Measurements from ENCODE around the gene GRM1.

The GRM1 gene

DNA sequence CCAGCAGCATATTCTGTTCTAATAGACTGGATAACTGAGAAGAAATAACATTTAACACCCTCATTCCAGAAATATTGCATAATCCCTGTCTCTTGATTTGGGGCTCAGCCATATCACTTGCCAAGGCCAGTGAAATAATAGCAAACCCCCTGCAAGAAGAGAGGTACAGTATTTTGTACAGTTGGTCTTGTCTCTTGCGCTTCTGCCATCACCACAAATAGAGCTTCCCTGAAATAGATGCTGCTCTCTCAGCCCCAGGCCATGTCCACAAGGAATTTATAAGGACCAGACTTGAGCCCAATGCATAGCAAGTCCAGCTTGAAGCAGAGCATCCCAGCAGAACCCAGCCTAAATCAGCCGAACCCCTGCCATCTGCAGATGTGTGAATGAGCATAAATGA, 254.0 kb downstream of the GRM1 start:
- TF ChIP-seq, protein P1, sequence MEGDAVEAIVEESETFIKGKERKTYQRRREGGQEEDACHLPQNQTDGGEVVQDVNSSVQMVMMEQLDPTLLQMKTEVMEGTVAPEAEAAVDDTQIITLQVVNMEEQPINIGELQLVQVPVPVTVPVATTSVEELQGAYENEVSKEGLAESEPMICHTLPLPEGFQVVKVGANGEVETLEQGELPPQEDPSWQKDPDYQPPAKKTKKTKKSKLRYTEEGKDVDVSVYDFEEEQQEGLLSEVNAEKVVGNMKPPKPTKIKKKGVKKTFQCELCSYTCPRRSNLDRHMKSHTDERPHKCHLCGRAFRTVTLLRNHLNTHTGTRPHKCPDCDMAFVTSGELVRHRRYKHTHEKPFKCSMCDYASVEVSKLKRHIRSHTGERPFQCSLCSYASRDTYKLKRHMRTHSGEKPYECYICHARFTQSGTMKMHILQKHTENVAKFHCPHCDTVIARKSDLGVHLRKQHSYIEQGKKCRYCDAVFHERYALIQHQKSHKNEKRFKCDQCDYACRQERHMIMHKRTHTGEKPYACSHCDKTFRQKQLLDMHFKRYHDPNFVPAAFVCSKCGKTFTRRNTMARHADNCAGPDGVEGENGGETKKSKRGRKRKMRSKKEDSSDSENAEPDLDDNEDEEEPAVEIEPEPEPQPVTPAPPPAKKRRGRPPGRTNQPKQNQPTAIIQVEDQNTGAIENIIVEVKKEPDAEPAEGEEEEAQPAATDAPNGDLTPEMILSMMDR (IDR thresholded peaks at IDR 0.05; ENCODE audit: low read depth, low read length): no peak
- H3K4me3 ChIP-seq (ENCODE audit: low read depth, low read length): no peak overlapping the region

DNA sequence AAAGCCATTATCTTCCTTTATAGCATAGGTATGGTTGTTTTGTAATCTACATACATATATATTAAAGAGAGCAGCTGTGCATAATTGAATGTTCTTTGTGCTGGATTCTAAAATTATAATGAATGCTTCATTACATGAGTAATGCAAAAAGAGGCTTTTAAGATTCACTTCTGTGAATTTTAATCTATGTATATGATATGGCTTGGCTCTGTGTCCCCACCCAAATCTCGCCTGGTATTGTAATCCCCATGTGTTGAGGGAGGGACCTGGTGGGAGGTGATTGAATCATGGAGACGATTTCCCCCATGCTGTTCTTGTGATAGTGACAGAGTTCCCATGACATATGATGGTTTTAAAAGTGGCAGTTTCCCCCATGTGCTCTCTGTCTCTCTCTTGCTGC, 255.4 kb downstream of the GRM1 start:
- TF ChIP-seq, protein P1 (IDR thresholded peaks at IDR 0.05; ENCODE audit: low read depth, low read length): no peak
- no peak overlapping the region for H3K4me3 ChIP-seq (ENCODE audit: low read depth, low read length)

DNA sequence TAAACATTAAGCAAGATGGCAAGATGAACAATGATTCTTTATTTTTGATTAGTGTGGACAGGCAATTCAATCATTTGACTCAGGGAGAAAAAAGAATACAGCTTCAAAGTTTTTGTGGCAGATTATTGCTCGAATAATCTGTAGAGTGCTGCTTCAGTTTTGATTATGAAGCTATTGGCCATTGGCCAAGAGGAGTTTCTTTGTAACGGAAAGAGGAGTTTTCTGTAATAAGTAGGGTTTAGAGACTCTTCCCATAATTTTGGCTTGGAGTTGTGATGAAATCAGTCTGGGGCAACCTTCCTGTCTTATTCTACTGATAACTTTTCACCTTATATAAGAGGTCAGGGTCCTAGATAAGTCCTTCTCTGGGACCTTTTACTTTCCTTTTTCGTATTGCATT, 258.1 kb downstream of the GRM1 start:
- TF ChIP-seq, protein P1 (IDR thresholded peaks at IDR 0.05; ENCODE audit: low read depth, low read length): no peak
- H3K4me3 ChIP-seq (ENCODE audit: low read depth, low read length): no peak overlapping the region

DNA sequence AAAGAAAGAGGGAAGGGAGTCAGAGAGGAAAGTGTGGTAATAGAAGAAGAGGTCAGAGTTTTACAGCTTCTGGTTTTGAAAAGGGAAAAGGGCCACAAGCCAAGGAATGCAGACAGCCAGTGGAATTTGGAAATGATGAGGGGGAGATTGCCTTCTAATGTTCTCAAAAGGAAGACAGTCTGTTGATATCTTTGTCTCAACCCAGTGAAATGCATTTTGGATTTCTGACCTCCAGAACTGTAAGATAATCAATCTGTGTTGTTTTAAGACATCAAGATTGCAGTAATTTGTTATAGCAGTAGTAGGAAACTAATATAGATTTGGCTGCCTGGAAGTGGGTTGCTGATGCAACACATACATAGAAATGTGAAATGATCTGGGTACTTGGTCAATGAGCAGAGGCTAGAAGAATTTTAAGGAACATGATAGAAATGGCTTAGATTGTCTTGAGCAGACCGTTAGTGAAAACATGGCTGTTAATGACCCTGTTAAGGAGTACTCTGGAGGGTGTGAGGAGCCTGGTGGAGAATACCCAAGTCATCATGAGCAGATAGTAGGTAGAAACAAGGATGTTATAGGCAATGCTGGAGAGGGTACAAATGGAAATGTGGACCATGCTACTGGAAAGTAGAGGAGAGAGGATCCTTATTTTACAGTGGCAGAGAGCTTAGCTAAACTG, 259.0 kb downstream of the GRM1 start:
- H3K4me3 ChIP-seq (ENCODE audit: low read depth, low read length): no peak overlapping the region

DNA sequence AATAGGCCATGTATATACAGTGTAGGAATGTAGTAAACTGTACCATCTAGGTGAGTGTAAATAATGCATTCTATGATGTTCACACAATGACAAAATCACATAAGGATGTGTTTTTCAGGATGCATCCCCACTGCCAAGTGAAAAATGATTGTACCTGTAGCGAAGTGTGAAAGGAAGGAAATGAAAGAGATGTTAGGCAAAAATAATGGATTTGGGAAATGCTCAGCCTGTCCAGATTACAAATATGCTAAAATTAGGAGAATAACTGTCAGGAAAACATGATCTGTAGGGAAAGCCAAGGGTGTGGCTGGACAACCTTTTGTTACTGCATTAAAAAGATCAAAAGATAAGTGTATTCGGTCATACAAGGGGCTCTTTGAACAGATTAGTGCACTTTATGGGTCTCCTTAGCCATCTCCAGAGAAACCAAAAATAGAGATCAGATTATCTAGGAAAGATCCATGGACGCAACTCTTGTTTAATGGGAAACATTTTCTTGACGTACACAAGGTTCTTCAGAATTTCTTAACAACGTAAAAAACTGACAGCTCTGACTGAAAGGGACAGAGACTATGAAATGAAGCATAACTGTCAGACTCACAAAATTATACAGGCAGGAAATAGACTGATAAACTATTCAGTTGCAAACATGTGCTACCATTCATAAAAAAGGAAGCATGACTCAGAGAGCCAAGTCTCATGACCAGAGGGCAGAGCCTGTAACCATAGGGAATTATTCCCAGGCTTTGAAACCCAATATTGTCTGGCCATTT, 261.1 kb downstream of the GRM1 start:
- TF ChIP-seq, protein P1 (IDR thresholded peaks at IDR 0.05; ENCODE audit: low read depth, low read length): no peak

More for the DNA sequence above, 259.0 kb downstream of the GRM1 start:
- TF ChIP-seq, protein P1 (IDR thresholded peaks at IDR 0.05; ENCODE audit: low read depth, low read length): no peak

DNA sequence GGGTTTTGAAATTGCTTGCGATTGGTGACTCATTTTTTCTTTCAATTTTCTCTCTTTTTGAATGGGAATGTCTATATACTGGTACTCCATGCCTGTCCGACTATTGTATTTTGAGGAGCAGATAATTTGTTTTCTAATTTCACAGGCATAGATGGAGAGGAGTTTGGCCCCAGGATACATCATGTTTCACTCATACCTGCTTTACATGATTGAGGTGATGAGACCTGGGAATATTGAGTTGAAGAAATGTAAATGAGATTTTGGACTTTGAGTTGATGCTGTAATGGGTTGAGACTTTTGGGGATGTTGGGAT, 261.7 kb downstream of the GRM1 start:
- TF ChIP-seq, protein P1 (IDR thresholded peaks at IDR 0.05; ENCODE audit: low read depth, low read length): no peak
- H3K4me3 ChIP-seq (ENCODE audit: low read depth, low read length): no peak overlapping the region

More for the DNA sequence above, 261.1 kb downstream of the GRM1 start:
- no peak overlapping the region for H3K4me3 ChIP-seq (ENCODE audit: low read depth, low read length)

DNA sequence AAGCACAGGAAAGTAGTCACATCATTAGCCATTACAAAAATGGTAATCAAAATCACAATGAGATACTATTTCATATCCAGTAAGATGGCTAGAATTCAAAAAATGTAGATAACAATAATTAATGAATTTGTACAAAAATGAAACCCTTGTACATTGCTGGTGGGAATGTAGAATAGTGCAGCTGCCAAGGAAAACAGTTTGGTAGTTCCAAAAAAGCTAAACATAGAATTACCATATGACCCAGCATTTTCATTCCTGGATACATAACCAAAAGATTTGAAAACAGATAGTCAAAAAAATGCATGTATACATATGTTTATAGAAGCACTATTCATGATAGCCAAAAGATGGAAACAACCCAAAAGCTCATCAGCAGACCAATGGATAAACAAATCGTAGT, 263.6 kb downstream of the GRM1 start:
- TF ChIP-seq, protein P1 (IDR thresholded peaks at IDR 0.05; ENCODE audit: low read depth, low read length): no peak
- H3K4me3 ChIP-seq (ENCODE audit: low read depth, low read length): no peak overlapping the region
